GM18526 (cell line): Measurements from ENCODE around the gene PTPRJ.

Source experiments
- POLR2A ChIP-seq: IDR thresholded peaks from 3 replicates; pipeline ENCODE4 v1.6.1; 2011; ENCODE audit not compliant: insufficient read length; ENCODE audit errors: extremely low read depth

The PTPRJ gene

GRCh38 chr11:47980088-47980906, at the start of gene PTPRJ:
PTPRJ (plus strand) TSS chr11:47980559; CDS start chr11:47980913, 354 bp downstream.
- no peak for TF ChIP-seq POLR2A

- TF ChIP-seq POLR2A: no peak
Observed at GRCh38 chr11:47932544-47932943, 47.8 kb upstream of the PTPRJ start.

- TF ChIP-seq POLR2A: no peak
Observed at GRCh38 chr11:47938791-47939560, 41.4 kb upstream of the PTPRJ start.

- no peak for TF ChIP-seq POLR2A
Observed at GRCh38 chr11:47940904-47941649, 39.3 kb upstream of the PTPRJ start.

GRCh38 chr11:47941907-47942558, 38.3 kb upstream of the PTPRJ start:
- TF ChIP-seq POLR2A: no peak

- no peak for TF ChIP-seq POLR2A
Observed at GRCh38 chr11:47943721-47944586, 36.4 kb upstream of the PTPRJ start.

GRCh38 chr11:47944632-47945031, 35.7 kb upstream of the PTPRJ start:
- no peak for TF ChIP-seq POLR2A

- TF ChIP-seq POLR2A: no peak
Observed at GRCh38 chr11:47946682-47947559, 33.4 kb upstream of the PTPRJ start.

- TF ChIP-seq POLR2A: no peak
Observed at GRCh38 chr11:47948137-47948536, 32.2 kb upstream of the PTPRJ start.

- TF ChIP-seq POLR2A: no peak
Observed at GRCh38 chr11:47950396-47950795, 30.0 kb upstream of the PTPRJ start.

GRCh38 chr11:47955061-47955755, 25.2 kb upstream of the PTPRJ start:
- TF ChIP-seq POLR2A: no peak

GRCh38 chr11:47960015-47960414, 20.3 kb upstream of the PTPRJ start:
- TF ChIP-seq POLR2A: no peak

- TF ChIP-seq POLR2A: no peak
Observed at GRCh38 chr11:47961383-47961782, 19.0 kb upstream of the PTPRJ start.
